GM12878 (cell line): ENCODE data around the gene FURIN.

ENCODE experiments used
- CBFB ChIP-seq: IDR thresholded peaks from 2 replicates; pipeline ENCODE4 v1.6.1; 2016; ENCODE audit warnings: antibody characterized with exemption, low read depth
- CEBPZ ChIP-seq: fragments of 150-350 bp; IDR thresholded peaks from 2 replicates; pipeline ENCODE4 v1.6.1; 2016; ENCODE audit warnings: low read depth, low read length
- CTCF ChIP-seq, 3 experiments: IDR thresholded peaks in 2 of 3; conservative IDR thresholded peaks in 1 of 3; 2 replicates each; pipeline ENCODE4 v1.5.1; 2011; ENCODE audit warnings: low read depth in 3 of 3, low read length in 3 of 3, mild to moderate bottlenecking in 3 of 3, control low read depth in 2 of 3, moderate library complexity in 2 of 3, inconsistent platforms in 1 of 3, mixed read lengths in 1 of 3; ENCODE audit not compliant: control insufficient read depth in 2 of 3, insufficient read depth in 1 of 3; ENCODE audit errors: extremely low read depth in 1 of 3
- ELK1 ChIP-seq: IDR thresholded peaks from 2 replicates; pipeline ENCODE4 v1.6.1; 2012; ENCODE audit warnings: low read depth, low read length, improper control_type of control experiment
- FOXM1 ChIP-seq: IDR thresholded peaks from 2 replicates; pipeline ENCODE4 v1.6.1; 2012; ENCODE audit warnings: low read depth, mild to moderate bottlenecking, inconsistent platforms, low read length, moderate library complexity
- NFIC ChIP-seq: IDR thresholded peaks from 2 replicates; pipeline ENCODE4 v1.6.1; 2012; ENCODE audit warnings: low read depth, mild to moderate bottlenecking, inconsistent platforms, low read length, moderate library complexity
- RAD21 ChIP-seq: IDR thresholded peaks from 2 replicates; pipeline ENCODE4 v1.6.1; 2011; ENCODE audit warnings: mild to moderate bottlenecking, low read depth, low read length, moderate library complexity; ENCODE audit not compliant: insufficient read depth
- TAF1 ChIP-seq: IDR thresholded peaks from 2 replicates; pipeline ENCODE4 v1.6.1; 2011; ENCODE audit warnings: mild to moderate bottlenecking, low read depth, low read length, borderline replicate concordance
- TF ChIP-seq, protein P1 (sequence below): IDR thresholded peaks from 2 replicates; pipeline ENCODE4 v1.6.1; 2011; ENCODE audit warnings: borderline replicate concordance, low read depth, mild to moderate bottlenecking, moderate library complexity, low read length; ENCODE audit not compliant: insufficient read depth, poor library complexity, severe bottlenecking

GRCh38 chr15:90902040-90902839 lies 33.9 kb downstream of the FURIN start:
- TF ChIP-seq ELK1: no peak
- TF ChIP-seq CEBPZ: no peak
- no peak for TF ChIP-seq CBFB
- no peak; the same call in 1 of the 2 replicates for TF ChIP-seq NFIC
- peak; percentile 45; the same call in 1 of the 2 replicates for TF ChIP-seq RAD21
- TF ChIP-seq FOXM1: peak; percentile 14; the same call in 1 of the 2 replicates
- peak; percentile 34; the same call in 1 of the 2 replicates for TF ChIP-seq TAF1
- TF ChIP-seq, protein P1, sequence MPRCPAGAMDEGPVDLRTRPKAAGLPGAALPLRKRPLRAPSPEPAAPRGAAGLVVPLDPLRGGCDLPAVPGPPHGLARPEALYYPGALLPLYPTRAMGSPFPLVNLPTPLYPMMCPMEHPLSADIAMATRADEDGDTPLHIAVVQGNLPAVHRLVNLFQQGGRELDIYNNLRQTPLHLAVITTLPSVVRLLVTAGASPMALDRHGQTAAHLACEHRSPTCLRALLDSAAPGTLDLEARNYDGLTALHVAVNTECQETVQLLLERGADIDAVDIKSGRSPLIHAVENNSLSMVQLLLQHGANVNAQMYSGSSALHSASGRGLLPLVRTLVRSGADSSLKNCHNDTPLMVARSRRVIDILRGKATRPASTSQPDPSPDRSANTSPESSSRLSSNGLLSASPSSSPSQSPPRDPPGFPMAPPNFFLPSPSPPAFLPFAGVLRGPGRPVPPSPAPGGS: no peak
- TF ChIP-seq CTCF (IDR thresholded peaks at IDR 0.05 in 2 of 3, conservative IDR thresholded peaks at IDR 0.05 in 1 of 3; ENCODE audit: control insufficient read depth in 2 of 3, extremely low read depth in 1 of 3, insufficient read depth in 1 of 3, low read depth in 3 of 3, low read length in 3 of 3): peak; percentile 85 to 89 (median 85)
